Measurements from ENCODE around the gene CST4.
"Not testable (repeated sequence)": the region's sequence is repeated elsewhere in the genome, so short reads cannot be mapped to it uniquely, and the experiment has no call there.

CST4 gene

DNA sequence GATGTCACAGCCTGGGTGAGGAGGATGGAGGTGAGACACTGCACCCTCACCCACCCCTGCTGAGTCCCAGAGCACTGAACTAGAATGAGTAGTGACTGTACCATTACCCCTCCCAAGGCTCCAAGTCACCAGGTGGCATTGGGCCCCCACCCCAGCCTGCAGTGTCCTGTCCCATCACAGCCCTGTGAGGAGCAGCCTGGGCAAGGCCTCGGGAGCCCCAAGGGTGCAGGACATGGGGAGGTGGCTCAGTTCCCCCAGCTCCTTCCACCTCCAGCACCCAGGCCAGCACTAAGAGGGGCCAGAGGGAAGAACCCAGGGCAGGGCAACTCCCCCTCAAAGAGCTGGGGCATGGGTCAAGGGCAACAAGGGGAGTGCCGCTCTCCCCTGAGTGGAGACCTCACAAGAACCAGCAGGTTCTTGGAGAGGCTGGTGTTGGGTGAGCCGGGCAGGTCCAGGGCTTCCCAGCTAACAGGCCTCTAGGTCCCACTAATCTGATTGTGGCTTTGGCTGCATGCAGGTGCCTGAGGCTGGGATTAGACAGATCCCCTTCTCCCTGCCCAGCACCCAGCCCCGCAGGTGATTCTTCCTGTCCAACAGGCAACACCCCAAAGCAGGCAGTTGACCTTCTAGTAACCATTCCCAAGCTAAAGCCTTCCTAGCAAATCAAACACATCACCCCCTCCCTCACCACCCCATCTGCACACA, 2.6 kb downstream of the CST4 start:
- Histone ChIP-seq H3K9ac (ENCODE audit: low read length) (no peak overlapping the region), H3K4me1 (ENCODE audit: control insufficient read depth, low read depth, low read length) (no peaks in the 10 kb centered on the region), H3K4me3 (ENCODE audit: low read length) (no peak overlapping the region), H3K9me3 (ENCODE audit: control insufficient read depth, low read depth, low read length) (no peaks in the 10 kb centered on the region), H3K27ac (ENCODE audit: low read length) (no peak overlapping the region), H3K36me3 (ENCODE audit: control insufficient read depth, low read depth, low read length) (no peaks in the 10 kb centered on the region), H3K27me3 (ENCODE audit: control insufficient read depth, insufficient read depth, low read length) (no peaks in the 10 kb centered on the region)

DNA sequence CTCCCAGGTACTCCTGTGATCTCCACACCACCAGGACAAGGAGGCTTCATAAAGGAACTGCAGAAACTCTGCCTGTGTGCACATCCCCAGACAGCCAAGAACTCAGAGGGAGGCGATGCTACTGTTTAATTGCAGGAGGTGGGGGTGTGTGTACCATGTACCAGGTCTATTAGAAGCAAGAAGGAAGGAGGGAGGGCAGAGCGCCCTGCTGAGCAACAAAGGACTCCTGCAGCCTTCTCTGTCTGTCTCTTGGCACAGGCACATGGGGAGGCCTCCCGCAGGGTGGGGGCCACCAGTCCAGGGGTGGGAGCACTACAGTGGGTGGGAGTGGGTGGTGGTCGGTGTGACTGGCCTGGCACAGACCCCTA, 3.3 kb downstream of the CST4 start:
- not testable (repeated sequence) for H3K27ac ChIP-seq (ENCODE audit: low read length); H3K9me3 ChIP-seq (ENCODE audit: control insufficient read depth, low read depth, low read length); H3K4me3 ChIP-seq (ENCODE audit: low read length); H3K9ac ChIP-seq (ENCODE audit: low read length); H3K36me3 ChIP-seq (ENCODE audit: control insufficient read depth, low read depth, low read length); H3K4me1 ChIP-seq (ENCODE audit: control insufficient read depth, low read depth, low read length); H3K27me3 ChIP-seq (ENCODE audit: control insufficient read depth, insufficient read depth, low read length)

DNA sequence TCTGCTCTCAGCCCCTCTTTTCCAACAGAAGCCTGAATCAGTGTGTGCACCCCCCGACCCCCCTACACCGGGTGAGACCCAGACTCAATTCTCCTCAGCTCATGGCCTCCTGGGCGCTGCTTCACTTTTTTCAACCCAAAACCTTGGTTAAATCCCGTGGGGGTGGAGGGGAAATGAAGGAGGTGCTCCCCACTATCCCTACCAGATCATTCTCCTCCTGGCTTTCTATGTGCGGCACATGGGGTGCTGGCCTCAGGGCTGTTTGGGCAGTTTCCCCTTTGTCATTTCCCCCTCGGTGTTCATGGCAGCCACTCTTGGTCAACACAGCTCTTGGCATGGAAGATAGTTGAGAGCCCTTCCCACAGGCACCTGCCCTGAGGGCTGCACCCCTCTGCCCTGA, 4.6 kb downstream of the CST4 start:
- Histone ChIP-seq H3K4me3 (ENCODE audit: low read length) (no peak overlapping the region), H3K9ac (ENCODE audit: low read length) (no peak overlapping the region), H3K36me3 (ENCODE audit: control insufficient read depth, low read depth, low read length) (no peaks in the 10 kb centered on the region), H3K9me3 (ENCODE audit: control insufficient read depth, low read depth, low read length) (no peaks in the 10 kb centered on the region), H3K4me1 (ENCODE audit: control insufficient read depth, low read depth, low read length) (no peaks in the 10 kb centered on the region), H3K27ac (ENCODE audit: low read length) (no peak overlapping the region), H3K27me3 (ENCODE audit: control insufficient read depth, insufficient read depth, low read length) (no peaks in the 10 kb centered on the region)

DNA sequence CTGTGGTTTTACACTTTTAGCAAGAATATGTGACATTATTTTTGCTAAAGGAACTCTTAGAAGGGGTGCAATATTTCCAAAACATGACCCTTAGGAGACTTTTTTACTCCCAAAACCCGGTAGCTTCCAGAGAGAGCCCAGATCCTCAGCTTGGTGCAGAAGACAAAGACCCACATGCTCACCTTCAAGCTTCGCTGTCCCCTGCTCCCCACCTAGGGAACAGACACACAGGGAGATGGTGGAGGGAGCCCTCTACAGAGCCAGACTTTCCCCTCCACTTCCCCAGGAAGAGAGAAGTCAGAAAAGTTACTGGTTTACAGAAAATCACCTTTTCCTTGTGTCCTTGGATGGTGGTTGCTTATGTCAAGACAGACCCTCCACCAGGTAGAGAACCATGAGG, 5.0 kb downstream of the CST4 start:
- H3K9ac ChIP-seq (ENCODE audit: low read length): no peak overlapping the region
- no peaks in the 10 kb centered on the region for H3K36me3 ChIP-seq (ENCODE audit: control insufficient read depth, low read depth, low read length)
- no peaks in the 10 kb centered on the region for H3K9me3 ChIP-seq (ENCODE audit: control insufficient read depth, low read depth, low read length)
- no peaks in the 10 kb centered on the region for H3K27me3 ChIP-seq (ENCODE audit: control insufficient read depth, insufficient read depth, low read length)
- H3K27ac ChIP-seq (ENCODE audit: low read length): no peak overlapping the region
- H3K4me1 ChIP-seq (ENCODE audit: control insufficient read depth, low read depth, low read length): no peaks in the 10 kb centered on the region
- no peak overlapping the region for H3K4me3 ChIP-seq (ENCODE audit: low read length)

DNA sequence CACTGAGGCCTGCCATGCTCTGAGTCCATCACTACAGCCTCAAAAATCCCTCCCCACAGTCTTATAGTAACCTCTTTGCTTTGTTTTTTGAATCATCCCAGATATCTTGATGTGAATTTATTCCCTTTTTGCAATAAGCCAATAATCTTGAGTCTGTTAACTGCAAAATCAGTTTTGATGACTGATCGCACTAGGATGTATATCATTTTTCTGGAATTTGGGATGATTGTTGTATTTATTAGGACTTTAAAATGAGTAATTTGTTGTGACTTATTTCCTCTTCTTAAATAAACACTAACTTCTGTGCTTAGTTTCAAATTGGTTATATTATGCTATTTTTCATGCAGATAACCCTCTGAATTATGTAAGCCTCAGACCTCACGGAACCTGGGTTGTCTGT, 5.6 kb downstream of the CST4 start:
- H3K36me3 ChIP-seq (ENCODE audit: control insufficient read depth, low read depth, low read length): no peaks in the 10 kb centered on the region
- H3K4me3 ChIP-seq (ENCODE audit: low read length): no peak overlapping the region
- no peaks in the 10 kb centered on the region for H3K27me3 ChIP-seq (ENCODE audit: control insufficient read depth, insufficient read depth, low read length)
- H3K27ac ChIP-seq (ENCODE audit: low read length): no peak overlapping the region
- H3K9ac ChIP-seq (ENCODE audit: low read length): no peak overlapping the region
- H3K4me1 ChIP-seq (ENCODE audit: control insufficient read depth, low read depth, low read length): no peaks in the 10 kb centered on the region
- no peaks in the 10 kb centered on the region for H3K9me3 ChIP-seq (ENCODE audit: control insufficient read depth, low read depth, low read length)

DNA sequence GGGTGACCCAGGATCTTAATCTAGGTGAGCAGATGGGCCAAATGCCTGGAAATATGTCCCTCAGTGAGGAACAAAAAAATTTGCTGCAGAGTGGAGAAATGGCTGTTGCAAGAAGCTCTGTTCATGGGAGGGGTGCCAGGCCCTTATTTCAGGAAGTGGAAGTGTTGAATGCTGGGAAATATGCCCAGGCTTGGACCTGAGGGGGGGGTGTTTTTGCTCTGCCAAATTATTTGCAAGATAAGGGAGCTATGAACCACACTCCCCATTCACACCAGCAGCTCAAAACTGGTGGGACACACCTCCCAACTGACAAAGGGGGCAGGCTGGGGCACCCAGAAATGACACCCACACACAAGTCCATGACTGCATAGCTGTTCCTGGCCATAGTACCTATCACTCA, 8.7 kb downstream of the CST4 start:
- no peak overlapping the region for H3K27ac ChIP-seq (ENCODE audit: low read length)
- H3K4me3 ChIP-seq (ENCODE audit: low read length): no peak overlapping the region
- no peaks in the 10 kb centered on the region for H3K27me3 ChIP-seq (ENCODE audit: control insufficient read depth, insufficient read depth, low read length)
- H3K36me3 ChIP-seq (ENCODE audit: control insufficient read depth, low read depth, low read length): no peaks in the 10 kb centered on the region
- no peaks in the 10 kb centered on the region for H3K9me3 ChIP-seq (ENCODE audit: control insufficient read depth, low read depth, low read length)
- no peak overlapping the region for H3K9ac ChIP-seq (ENCODE audit: low read length)
- H3K4me1 ChIP-seq (ENCODE audit: control insufficient read depth, low read depth, low read length): no peaks in the 10 kb centered on the region

DNA sequence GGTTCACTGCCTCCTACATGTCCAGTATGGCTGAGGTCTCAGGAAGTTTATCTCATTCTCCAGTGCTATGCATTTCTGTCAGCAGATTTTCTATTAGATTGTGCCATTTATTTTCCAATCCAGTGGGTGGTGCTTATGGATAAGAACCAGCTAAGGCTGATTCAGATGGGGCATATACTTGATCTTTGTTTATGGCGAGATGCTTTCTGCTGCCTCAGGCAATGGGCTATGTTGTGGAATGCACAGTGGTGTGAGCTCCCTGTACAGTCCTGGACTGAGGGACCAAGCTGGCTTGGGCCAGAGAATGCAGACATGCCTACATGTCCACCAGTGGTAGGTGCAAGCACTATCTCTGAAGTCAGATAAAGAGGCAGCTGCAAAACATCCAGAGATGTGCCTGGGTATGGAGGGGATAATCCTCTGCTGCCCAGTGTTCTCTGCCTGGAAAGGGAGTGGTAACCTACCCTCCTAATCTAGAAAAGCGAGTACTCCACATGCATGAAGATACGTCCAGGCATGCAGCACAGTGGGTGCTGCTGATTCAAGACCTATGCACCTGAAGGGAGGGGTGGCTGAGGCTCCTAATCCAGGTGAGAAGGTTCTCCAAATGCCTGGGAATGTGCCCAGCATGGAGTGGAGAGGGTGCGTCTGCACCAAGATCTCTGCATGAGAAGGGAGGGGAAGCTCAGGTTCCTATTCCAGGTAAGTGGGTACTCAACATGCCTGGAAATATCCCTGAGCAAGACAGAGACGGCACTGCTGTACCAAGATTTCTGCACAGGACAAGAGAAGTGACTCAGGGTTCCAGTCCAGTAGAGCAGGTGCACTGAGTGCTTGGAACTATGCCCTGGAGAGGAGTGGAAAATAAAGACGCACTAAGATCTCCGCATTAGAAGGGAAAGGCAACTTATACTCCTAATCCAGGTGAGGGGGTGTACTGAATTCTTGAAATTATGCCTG, 9.4 kb downstream of the CST4 start:
- Histone ChIP-seq H3K4me1 (ENCODE audit: control insufficient read depth, low read depth, low read length) (no peaks in the 10 kb centered on the region), H3K9me3 (ENCODE audit: control insufficient read depth, low read depth, low read length) (no peaks in the 10 kb centered on the region), H3K9ac (ENCODE audit: low read length) (no peak overlapping the region), H3K27me3 (ENCODE audit: control insufficient read depth, insufficient read depth, low read length) (no peaks in the 10 kb centered on the region), H3K27ac (ENCODE audit: low read length) (no peak overlapping the region), H3K4me3 (ENCODE audit: low read length) (no peak overlapping the region), H3K36me3 (ENCODE audit: control insufficient read depth, low read depth, low read length) (no peaks in the 10 kb centered on the region)

DNA sequence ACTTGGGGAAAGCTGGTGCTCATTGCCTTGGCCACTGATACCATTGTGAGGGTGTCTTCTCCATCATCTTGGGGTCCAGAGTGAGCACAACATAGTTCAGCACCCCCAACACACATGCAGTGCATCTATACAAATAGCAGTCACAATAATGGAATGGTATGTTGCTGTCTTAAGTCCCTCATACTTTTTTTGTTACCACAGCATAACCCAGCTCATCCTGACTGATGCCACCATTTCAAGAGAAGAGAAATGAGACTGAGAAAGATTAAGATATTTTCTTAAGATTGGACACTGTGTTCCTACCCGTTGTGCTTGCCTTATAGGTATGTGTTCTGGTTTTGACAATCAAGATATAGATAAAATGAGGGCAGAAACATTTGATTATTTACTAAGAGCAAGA, 15.6 kb downstream of the CST4 start:
- Histone ChIP-seq H3K27me3 (ENCODE audit: control insufficient read depth, insufficient read depth, low read length) (no peaks in the 10 kb centered on the region), H3K27ac (ENCODE audit: low read length) (no peak overlapping the region), H3K9me3 (ENCODE audit: control insufficient read depth, low read depth, low read length) (no peaks in the 10 kb centered on the region), H3K4me1 (ENCODE audit: control insufficient read depth, low read depth, low read length) (no peaks in the 10 kb centered on the region), H3K4me3 (ENCODE audit: low read length) (no peak overlapping the region), H3K36me3 (ENCODE audit: control insufficient read depth, low read depth, low read length) (no peaks in the 10 kb centered on the region), H3K9ac (ENCODE audit: low read length) (no peak overlapping the region)

DNA sequence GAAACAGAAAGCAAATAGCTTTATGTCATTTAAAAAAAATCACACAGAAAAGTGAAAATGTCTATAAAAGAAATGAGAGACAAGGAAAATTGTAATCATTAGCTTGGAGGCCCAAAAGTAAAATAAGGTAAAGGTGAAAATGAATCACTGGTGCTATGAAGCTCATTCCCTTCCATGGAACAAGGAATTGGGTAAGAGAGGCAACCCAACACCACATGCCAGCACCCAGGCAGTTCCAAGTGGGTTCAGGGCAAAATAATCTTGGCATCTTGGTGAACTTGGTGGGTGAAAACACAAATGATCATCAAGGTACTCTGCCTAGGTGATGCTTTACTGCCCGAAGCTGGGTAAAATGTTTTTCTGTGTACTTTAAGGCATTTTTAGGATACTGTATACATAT, 16.7 kb downstream of the CST4 start:
- Histone ChIP-seq H3K4me3 (ENCODE audit: low read length) (no peak overlapping the region), H3K9me3 (ENCODE audit: control insufficient read depth, low read depth, low read length) (no peaks in the 10 kb centered on the region), H3K4me1 (ENCODE audit: control insufficient read depth, low read depth, low read length) (no peaks in the 10 kb centered on the region), H3K27ac (ENCODE audit: low read length) (no peak overlapping the region), H3K36me3 (ENCODE audit: control insufficient read depth, low read depth, low read length) (no peaks in the 10 kb centered on the region), H3K9ac (ENCODE audit: low read length) (no peak overlapping the region), H3K27me3 (ENCODE audit: control insufficient read depth, insufficient read depth, low read length) (no peaks in the 10 kb centered on the region)

DNA sequence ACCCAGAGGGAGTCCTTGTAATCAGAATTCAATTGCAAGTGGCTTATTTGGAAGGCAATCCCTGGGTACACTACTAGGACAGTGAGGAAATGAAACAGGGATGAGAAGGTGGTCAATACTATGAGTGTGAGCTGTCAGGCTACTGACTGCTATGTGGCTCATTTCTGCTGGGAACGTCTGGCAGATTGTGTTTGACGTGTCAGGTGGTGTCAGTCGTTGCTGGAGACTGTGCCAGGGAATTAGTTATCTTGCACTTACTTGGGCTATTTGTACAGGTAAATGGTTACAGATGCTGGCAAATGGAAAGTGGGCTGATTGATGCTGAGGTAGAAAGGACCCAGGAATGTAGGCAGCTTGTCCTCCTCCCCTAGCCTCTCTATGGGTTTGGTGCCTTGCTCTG, 17.4 kb downstream of the CST4 start:
- no peak overlapping the region for H3K9ac ChIP-seq (ENCODE audit: low read length)
- H3K27me3 ChIP-seq (ENCODE audit: control insufficient read depth, insufficient read depth, low read length): no peaks in the 10 kb centered on the region
- H3K4me1 ChIP-seq (ENCODE audit: control insufficient read depth, low read depth, low read length): no peaks in the 10 kb centered on the region
- no peaks in the 10 kb centered on the region for H3K36me3 ChIP-seq (ENCODE audit: control insufficient read depth, low read depth, low read length)
- H3K9me3 ChIP-seq (ENCODE audit: control insufficient read depth, low read depth, low read length): no peaks in the 10 kb centered on the region
- H3K4me3 ChIP-seq (ENCODE audit: low read length): no peak overlapping the region
- no peak overlapping the region for H3K27ac ChIP-seq (ENCODE audit: low read length)

DNA sequence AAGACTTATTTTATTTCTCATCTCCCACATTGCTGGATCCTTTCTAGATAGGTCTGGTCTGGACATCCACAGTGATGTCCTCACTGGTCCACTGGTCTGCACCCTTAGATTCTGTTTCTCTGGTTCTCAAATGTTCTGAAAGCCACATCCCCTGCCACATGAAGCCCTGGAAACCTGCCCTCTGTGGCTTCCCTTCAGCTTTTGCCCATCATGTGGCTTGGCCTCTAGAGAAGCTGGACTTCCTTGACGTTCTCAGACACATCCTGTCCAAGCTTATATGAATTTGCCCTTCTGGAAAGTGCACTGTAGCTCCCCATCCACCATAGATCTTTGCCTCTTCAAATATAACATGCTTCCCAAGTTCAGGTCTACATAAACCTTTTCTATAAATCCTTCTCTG, 18.5 kb downstream of the CST4 start:
- Histone ChIP-seq H3K27ac (ENCODE audit: low read length) (no peak overlapping the region), H3K4me1 (ENCODE audit: control insufficient read depth, low read depth, low read length) (no peaks in the 10 kb centered on the region), H3K27me3 (ENCODE audit: control insufficient read depth, insufficient read depth, low read length) (no peaks in the 10 kb centered on the region), H3K36me3 (ENCODE audit: control insufficient read depth, low read depth, low read length) (no peaks in the 10 kb centered on the region), H3K9me3 (ENCODE audit: control insufficient read depth, low read depth, low read length) (no peaks in the 10 kb centered on the region), H3K9ac (ENCODE audit: low read length) (no peak overlapping the region), H3K4me3 (ENCODE audit: low read length) (no peak overlapping the region)

DNA sequence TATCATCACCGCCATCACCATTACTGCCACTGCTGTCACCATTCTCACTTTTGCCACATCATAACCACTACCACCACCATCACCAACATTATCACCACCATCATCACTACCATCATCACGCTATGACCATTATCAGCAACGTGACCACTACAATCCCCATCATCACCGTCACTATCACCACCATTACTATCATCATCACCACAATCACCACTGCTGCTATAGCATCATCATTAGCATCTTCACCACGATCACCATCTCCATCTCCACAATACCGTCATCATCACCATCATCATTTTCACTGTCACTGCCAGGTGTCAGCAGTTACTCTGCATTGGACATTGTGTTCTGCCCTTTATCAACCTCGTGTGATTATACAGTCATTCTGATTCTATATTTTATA, 19.0 kb downstream of the CST4 start:
- no peak overlapping the region for H3K27ac ChIP-seq (ENCODE audit: low read length)
- no peaks in the 10 kb centered on the region for H3K36me3 ChIP-seq (ENCODE audit: control insufficient read depth, low read depth, low read length)
- H3K9me3 ChIP-seq (ENCODE audit: control insufficient read depth, low read depth, low read length): no peaks in the 10 kb centered on the region
- no peak overlapping the region for H3K9ac ChIP-seq (ENCODE audit: low read length)
- H3K4me1 ChIP-seq (ENCODE audit: control insufficient read depth, low read depth, low read length): no peaks in the 10 kb centered on the region
- no peak overlapping the region for H3K4me3 ChIP-seq (ENCODE audit: low read length)
- no peaks in the 10 kb centered on the region for H3K27me3 ChIP-seq (ENCODE audit: control insufficient read depth, insufficient read depth, low read length)
